AG08395 (cell line): Measurements from ENCODE around the gene EFHC1.
"Not testable (repeated sequence)": the region's sequence is repeated elsewhere in the genome, so short reads cannot be mapped to it uniquely, and the experiment has no call there.

Source experiments
- DNase-seq: peaks from one replicate; pipeline ENCODE4 v3.0.0; 2012; ENCODE audit warnings: mixed read lengths, low spot score

EFHC1 gene

DNA sequence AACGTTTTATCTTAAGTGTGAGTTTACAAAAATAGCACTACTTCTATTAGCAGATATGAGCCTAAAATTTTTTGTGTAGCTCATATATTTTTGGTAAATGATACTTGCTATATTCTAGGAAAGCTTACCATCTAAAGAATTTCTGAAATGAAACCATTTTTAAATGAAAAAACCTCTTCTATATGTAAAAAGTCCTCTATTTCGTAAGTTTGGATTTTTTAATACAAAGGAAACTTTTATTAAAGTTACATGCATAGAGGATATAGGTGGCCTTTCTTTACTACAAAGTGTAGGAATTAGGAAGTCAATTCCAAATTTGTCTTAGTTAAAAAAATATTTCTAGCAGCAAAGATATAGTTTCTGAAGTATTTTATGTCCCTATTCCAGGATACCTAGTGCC lies 18.8 kb downstream of the EFHC1 start:
- DNase-seq: no peak

DNA sequence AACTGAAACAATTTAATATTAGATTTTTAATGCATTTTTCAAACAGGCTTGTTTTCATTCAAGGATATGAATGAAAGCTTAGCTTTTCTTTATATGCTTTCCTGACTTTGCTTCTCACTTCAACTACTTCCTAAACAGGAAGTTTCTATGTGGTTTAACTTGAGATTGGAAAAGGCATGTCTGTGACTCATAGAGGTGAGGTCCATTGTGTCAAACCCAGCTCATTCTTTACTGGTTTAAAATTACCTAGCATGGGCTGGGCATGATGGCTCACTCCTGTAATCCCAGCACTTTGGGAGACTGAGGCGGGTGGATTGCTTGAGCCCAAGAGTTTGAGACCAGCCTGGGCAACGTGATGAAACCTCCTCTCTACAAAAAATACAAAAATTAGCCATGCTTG lies 34.4 kb downstream of the EFHC1 start:
- DNase-seq: no peak

DNA sequence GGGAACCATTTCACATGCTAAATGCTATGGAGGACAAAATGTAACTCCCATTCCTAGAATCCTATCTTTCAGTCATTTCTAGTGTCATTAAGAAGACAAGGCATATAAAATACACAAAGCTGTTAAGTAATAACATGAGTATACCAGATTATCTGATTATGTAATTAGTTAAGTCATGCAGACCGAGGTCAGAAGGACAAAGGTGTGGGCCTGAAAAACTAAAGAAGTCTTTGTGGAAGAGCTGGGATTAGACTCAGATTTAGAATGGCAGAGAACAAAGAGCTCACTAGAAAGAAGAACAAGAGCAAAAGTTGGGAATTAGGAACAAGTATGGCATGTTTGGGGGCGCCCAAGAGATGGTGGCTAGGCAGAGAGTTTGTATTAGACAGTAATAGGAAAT lies 37.0 kb downstream of the EFHC1 start:
- no peak for DNase-seq

DNA sequence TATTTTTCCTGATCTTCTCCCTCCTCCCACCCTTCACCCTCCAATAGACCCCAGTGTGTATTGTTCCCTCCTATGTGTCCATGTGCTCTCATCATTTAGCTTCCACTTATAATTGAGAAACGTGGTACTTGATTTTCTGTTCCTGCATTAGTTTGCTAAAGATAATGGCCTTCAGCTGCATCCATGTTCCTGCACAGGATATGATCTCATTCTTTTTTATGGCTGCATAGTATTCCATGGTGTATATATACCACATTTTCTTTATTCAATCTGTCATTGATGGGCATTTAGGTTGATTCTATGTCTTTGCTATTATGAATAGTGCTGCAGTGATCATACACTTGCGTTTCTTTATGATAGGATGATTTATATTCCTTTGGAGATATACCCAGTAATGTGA lies 41.1 kb downstream of the EFHC1 start:
- DNase-seq: not testable (repeated sequence)

DNA sequence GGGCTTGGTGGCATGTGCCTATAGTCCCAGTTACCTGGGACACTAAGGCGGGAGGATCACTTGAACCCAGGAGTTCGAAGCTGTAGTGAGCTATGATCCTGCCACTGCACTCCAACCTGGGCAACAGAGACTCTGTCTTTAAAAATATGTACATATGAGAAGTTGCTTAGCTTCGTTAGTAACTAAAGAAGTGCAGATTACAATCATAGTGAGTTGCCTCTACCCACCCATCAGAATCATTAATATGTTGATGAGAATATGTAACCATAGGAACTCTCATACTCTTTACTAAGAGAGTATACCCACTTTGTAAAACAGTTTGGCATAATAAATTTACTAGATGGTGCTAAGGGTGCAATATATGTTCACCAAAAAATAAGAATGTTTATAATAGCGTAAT lies 54.0 kb downstream of the EFHC1 start:
- no peak for DNase-seq

DNA sequence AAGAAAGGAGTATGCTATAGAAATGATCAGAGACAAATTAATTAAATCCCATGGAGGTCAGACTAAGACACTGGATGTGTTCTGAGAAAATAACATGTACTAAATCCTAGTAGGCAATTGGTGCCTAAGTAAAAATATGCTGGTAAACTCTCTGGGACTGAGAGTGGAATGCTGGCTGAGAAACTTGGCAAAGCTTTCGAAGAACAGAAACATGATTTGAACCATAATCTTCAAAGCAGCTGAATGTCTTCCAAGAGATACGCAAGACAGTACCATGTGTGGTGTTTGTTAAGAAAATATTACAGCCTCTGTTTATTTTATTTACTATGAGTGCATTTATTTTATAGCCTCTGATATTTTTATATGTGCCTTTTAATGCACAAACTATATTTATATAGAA lies 55.2 kb downstream of the EFHC1 start:
- DNase-seq: no peak

DNA sequence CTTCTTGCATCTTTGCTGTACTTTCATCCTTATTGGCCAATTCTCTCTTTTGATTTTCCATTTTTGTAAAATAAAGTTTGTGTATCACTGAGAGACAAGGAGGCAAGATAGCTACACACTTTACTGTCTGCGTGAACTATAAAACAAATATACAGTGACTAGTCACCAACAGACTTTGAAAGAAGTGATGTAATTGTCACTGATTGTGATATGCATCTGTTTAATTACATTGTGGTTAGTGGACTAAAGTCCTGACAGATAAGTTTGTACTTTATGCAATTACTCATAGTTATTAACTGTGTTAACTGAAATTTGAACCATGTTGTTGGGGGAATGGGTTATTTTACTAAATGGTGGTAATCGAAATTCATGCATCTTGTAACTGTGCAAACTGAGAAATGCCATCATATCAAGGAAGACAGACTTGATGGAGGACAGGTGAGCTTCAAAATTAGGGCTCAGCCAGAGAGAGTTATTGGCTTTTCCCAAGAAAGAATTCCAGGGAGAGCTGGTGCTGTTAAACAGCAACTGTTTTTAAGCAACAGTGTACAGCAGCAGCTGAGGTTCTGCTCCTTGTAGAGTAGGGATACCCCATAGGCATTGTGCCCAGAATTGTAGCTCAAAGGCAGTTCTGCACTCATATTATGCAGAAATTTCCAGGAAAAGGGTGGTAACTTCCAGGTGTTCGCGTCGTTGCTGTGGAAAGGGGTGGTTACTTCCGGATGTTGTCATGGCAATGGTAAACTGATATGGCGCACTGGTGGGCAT lies 62.9 kb downstream of the EFHC1 start:
- no peak for DNase-seq

DNA sequence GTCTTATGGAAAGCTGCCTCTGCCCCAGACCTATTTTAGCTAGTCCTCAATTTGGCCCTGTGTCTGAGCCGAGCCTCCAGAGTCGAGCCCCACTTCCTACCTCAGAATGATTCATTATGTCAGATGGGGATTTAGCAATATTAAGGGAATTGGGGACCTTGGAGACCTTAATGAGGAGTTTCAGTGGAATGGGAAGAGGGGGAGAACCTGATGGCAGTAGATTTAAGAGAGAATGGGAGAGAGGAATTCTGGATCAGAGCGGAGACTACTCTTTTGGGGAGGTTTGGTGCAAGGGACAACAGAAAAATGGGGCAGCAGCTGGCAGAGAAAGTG lies 63.5 kb downstream of the EFHC1 start:
- DNase-seq: no peak

DNA sequence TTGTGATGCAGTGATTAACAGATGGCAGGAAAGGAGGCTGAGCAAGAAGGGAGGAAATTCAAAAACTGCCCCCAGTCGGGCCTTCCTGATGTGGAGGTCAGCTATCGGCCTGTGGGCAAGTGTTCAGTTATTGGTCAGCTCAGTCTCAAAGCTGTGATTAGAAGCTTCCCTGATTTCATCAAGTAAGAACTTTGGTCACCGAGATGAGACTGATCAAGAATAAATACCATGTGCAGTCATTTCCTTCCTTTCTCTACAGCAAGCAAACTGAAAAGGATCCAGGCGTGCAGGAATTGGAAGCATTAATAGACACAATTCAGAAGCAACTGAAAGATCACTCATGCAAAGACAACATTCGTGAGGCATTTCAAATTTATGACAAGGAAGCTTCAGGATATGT lies 69.7 kb downstream of the EFHC1 start:
- no peak for DNase-seq

DNA sequence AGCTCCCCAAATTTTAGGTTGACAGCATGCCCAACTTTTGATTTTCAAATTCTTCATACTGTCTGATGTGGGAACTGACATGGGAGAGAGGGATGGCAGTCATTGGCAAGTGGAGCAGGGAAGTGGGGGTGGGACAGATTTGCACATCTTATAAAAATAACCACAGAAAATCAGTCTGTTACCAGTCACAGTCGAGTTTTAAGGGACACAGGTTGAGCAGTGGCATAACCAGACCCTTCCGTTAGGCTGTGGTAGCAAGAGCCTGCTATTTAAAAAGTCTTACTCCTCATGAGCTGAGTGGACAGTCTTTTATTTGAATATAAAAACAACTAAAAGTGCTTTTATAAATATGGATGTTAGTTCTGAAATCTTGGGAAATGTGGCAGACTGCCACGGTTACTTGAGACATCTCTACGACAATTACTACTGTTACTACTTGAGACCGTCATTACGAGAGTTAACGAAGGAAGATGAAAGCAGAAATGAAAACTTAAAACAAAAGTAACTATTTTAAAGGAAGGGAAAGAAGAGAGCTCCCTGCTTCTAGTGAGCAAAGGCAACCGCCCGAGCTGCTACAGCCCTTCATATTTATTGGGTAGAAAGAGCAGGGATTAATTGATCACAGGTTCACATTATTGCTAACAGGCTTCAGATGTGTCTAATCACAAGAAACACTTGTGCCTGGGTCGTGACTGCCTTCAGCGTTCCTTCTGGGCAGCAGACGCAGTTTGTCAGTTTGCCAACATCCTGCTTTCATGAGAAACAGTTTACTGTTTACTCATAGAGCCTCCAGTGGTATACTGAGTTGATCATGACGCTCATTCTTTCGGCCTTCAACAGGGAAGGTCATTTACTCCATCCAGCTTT lies 71.3 kb downstream of the EFHC1 start:
- DNase-seq: peak; percentile 55

DNA sequence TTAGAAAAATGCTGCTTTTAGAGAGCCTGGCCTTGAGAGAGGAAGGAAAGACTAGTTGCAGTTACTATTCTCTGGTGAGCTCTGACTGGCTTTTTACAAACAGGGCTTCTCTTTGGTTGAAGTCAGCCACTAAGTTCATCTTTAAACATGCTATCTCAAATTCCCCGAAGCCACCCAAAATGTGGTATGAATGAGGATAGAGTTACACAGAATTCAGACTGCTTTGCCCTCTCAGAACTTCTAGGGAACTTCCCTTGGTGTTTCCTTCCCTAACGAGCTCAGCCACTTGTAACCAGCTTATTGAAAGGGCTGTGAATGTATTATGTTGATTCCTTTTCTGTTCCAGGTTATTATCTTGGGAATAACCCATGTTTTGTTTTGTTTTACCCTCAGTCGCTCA lies 73.5 kb downstream of the EFHC1 start:
- no peak for DNase-seq

DNA sequence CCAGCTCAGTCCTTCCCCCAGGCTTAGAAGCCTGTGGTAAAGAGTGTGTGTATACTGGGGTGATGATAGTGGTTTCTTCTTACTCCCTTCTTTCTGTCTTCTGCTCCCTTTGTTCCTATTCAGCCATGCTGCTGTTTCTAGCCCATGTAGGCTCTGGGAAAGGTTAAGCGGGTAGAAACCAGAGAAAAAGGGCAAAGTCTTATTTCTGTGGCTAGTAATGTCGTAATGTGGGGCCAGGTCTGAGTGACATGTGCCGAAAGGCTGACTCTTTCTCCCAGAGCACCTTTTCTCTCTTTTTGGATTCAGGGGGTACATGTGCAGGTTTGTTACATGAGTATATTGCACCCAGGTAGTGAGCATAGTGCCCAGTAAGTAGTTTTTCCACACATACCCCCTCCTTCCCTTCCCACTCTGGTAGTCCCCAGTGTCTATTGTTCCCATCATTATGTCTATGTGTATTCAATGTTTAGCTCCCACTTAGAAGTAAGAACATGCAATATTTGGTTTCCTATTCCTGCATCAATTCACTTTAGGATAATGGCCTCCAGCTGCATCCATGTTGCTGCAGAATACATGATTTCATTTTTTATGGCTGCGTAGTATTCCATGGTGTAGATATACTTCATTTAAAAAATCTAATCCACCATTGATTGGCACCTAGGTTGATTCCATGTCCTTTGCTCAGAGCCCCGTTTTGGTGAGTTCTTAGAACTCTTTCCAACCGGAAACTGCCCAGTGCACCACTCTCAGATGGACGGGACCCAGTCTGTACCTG lies 74.3 kb downstream of the EFHC1 start:
- DNase-seq: no peak

DNA sequence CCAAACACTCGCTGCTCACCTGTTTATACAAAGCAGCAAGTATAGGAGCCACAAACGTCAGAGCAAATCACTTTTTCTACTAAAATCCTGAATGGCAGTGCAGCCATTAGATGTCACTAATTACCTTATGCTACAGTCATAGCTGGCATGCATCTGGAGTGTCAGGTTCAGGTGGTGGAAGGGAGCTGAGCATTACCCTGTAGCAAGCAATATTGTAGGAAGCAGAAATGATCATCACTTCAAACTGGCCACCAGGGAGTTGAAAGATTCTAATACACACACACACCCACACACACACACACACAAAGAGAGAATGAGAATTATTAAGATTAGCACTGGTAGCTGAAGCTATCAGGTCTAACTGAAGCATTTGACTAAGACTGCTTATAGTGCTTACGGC lies 75.8 kb downstream of the EFHC1 start:
- DNase-seq: no peak

DNA sequence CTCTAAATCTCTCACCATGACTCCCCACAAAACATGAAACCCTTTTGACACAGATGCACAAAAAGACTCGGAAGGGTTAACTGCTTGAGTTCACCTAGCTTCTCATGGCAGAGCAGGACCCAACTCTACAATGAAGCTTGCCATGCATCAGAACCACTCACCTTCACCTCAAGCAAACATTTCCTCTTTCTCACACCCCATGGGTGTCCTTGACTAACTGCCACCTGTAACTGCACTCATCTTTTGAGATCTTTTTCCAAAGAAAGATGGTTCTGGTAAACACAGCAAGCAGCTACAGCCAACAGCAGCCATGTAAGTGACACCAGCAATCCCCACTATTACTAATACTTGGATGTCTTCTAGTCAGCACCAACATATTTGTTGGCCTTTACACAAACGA lies 76.5 kb downstream of the EFHC1 start:
- no peak for DNase-seq

DNA sequence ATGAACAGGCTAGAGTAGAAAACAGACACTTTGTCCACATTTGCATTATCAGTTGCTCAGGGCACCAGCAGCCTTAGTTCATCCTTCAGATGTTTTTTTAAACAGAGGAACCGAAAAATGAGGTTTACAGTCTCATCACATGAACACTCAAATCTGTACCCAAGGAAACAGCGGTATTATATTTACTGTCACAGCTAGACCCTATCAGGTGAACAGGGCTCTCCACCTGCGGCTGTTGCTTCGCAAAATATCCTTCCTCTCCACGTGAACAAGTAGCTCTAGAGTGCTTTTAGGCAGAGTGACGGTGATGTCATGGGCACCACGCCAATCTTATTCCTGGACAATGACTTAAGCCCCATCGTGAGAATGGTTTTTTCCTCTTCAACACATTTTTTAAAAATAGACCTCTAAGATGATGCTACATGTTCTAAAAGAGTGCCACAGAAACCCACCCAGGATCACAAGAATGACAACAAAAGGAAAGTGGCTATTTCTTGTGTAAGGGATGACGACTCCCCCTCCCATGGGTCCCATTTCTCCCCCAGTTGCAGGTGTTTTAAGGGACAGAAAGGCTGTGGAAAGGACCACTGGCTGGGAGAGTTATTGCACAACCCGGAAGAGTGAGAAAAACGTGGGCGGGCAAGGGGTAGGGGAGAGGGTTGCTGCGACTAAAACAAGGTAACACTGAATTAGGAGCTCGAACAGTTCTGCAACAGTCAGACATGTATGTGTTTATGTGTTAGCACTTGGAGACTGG lies 77.7 kb downstream of the EFHC1 start:
- DNase-seq: no peak

DNA sequence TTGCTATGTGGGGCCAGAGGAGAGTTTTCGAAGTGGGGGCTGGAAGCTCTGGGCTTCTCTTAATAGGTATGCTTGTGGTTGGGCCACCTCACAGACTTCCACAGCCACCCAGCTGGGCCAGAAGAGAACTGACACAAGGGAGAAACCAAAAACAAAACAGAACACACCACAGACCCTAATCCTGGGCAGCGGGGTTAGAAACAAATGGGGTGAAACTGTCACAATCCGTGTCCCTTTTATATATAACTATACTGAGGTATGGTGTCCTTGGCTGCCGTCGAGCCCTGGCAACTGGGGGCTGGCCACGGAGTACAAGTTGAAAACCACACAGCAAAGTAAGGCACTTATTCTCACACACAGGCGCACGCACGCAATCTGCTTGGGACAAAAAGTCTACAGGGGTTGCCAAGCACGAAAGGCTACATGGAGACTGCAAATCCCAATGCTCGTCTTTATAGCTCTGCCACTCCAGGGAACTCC lies 78.4 kb downstream of the EFHC1 start:
- no peak for DNase-seq

DNA sequence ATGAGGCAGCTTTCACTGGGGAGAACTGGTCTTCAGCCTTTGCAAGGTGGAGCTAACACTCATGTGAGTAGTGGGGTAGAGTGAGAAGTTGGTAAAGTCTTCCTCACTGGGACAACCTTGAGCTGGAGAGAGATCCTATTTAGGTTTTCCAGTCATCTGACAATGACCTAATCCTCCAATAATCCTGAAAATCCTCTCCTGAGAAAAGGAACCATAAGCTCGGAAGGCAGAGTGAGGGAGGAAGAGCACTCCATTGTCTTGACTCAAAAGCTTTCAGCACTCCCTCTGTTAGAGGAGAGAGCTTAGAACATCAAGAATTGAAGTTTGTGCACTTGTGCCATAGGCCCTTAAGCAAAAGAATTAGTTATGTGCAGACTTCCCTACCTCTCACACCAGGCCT lies 78.9 kb downstream of the EFHC1 start:
- peak; percentile 46 for DNase-seq

DNA sequence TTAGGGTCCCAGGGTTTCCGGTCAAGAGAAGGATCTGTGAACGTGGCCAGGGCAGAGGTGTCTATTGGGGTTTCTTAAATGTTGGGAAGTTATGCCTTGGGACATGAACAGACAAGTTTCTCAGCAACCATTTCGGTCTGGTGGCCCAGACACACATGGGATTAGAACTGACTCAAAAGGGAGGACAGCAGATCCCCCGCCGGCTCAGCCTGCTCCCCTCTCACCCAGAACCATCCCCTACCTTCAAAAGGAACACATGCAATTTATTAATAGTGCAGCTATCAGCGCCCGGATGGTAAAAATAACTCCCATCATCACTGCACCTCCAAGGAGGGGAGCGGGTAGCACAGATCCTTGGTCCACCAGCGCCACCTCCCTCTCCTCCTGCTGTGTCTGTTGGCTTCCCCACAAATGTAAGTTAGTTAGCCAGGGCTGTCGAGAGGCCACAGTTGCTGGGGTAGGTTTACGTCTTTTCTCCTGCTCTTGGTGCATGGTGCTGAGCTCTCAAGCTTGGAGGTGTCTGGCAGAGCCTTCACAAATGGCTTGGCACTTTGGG lies 79.6 kb downstream of the EFHC1 start:
- no peak for DNase-seq

DNA sequence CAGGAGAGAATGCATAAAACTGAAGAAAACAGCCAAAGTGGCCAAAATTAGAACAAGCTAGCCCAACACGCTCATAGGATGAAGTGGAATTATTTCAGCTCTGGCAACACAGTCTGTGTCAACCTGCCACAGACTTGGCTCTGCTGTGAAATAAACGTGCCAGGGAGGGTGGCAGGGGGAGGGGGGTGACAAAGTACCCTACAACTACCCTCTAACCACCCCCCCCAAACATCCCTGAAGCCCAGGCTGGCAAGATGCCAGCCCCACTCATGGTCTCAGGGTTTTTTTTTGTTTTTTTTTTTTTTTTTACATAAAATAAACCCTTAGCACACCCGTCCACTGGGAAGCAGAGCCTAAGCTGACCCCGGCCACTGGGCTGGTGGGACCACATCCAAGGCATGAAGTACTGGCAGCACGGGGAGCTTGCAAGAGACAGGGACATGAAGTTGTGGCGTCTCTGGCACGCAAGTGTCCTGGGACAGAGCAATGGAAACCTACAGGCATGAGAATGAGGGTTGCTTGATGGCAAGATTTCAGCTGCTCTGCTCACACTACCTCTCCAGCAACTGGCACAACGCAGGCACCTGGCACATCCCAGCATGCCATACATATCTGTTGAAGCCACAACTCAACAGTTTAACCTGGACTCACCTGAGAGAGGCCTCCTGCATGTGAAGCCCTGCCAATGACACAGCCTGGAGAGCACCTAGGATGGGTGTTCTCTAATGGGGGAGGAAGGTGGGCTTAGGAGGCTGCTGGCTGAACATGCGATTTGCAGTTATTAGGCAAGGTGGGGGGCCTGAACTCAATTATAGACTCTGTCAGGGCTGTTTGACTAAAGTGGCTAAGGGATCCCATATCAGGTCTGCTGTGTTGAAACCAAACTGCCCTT lies 80.3 kb downstream of the EFHC1 start:
- no peak for DNase-seq

DNA sequence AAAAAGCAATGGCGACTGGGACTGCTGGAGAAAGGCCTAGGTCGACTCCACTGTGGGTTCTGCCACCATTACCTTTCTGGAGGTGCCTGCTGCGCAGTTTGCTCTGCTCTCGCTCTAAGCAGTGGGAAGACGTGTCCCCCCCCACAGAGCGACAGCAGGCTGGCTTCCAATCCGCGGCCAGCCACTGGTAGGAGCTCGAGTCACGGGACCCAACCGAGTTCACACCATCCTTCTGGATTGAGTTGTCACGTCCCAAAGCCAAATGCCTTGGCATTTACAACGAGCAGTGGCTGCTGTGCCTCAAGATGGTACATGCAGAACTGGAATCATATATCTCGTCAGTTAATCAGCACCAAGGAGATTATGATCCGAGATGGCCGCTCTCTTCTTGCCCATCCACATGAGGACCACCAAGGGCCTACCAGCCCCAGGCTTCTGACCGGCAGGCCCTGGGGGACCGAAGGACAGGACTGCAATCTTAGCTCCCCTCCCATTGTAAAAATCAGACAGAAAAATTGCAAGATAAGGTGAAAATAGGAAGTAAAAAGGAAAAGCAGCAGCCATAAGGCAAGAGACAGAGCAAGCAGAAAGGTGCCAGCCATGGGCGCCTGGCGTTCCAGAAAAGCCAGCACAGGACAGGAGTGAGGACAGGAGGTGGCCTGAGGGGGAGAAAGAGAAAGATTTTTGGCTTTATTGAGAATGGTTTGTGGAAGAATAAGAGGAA lies 82.3 kb downstream of the EFHC1 start:
- no peak for DNase-seq
